PC-3 (cell line): ENCODE measurements around the gene GPD2.

Experiments used
- CTCF ChIP-seq: fragments of 300-600 bp; sonication (generic); conservative IDR thresholded peaks from 2 replicates; pipeline ENCODE4 v1.5.1; 2017; ENCODE audit warnings: antibody characterized with exemption, low read depth, mild to moderate bottlenecking, low read length
- EZH2 ChIP-seq: fragments of 300-600 bp; sonication (generic); IDR thresholded peaks from one replicate; pipeline ENCODE4 v1.6.1; 2017; ENCODE audit warnings: antibody characterized with exemption, mild to moderate bottlenecking, low read length; ENCODE audit not compliant: unreplicated experiment
- EZH2phosphoT487 ChIP-seq: fragments of 300-600 bp; sonication (generic); IDR thresholded peaks from 2 replicates; pipeline ENCODE4 v1.6.1; 2018; ENCODE audit warnings: mild to moderate bottlenecking, antibody characterized with exemption, low read length, borderline replicate concordance

- no peak for TF ChIP-seq CTCF
- TF ChIP-seq EZH2phosphoT487: no peak
- TF ChIP-seq EZH2: no peak
Measured at GRCh38 chr2:156561326-156561725, 125.1 kb downstream of the GPD2 start.
